ENCODE data around the gene SAMD5.

GRCh38 chr6:147603392-147604081, 95.0 kb downstream of the SAMD5 start:
- no peak for TF ChIP-seq CTCF (conservative IDR thresholded peaks at IDR 0.05; ENCODE audit: low read depth, low read length)
- TF ChIP-seq EZH2 (IDR thresholded peaks at IDR 0.05; ENCODE audit: borderline replicate concordance, low read depth, low read length, poor library complexity, severe bottlenecking), result no peak
